GM23248 (cell line): ENCODE measurements around the gene EEPD1. TPM values are rescaled to one million over a fixed set of nuclear protein-coding genes. Genes with fewer than 3 reads are reported as not detected.
A peak's percentile ranks its signal among the peaks of the same experiment; 100 is the strongest.

Source experiments
- DNase-seq: peaks from one replicate; pipeline ENCODE4 v3.0.0-alpha.2; 2015
- H2AFZ ChIP-seq: fragments of 200-600 bp; sonication (generic); 2 replicates; pipeline ENCODE4 v1.6.1; 2016; ENCODE audit warnings: antibody characterized with exemption
- H3F3A ChIP-seq: fragments of 200-600 bp; sonication (generic); 2 replicates; pipeline ENCODE4 v1.6.1; 2016; ENCODE audit warnings: mild to moderate bottlenecking, antibody characterized with exemption, mixed run types; ENCODE audit not compliant: insufficient read depth
- H3K27ac ChIP-seq: fragments of 200-600 bp; sonication (generic); 2 replicates; pipeline ENCODE4 v1.5.1; 2016; ENCODE audit warnings: mild to moderate bottlenecking
- H3K27me3 ChIP-seq: fragments of 200-600 bp; sonication (generic); replicated peaks from 2 replicates; pipeline ENCODE4 v1.6.1; 2016; ENCODE audit warnings: mild to moderate bottlenecking; ENCODE audit not compliant: insufficient read depth
- H3K36me3 ChIP-seq: fragments of 200-600 bp; sonication (generic); 2 replicates; pipeline ENCODE4 v1.6.1; 2016; ENCODE audit warnings: low read depth, mild to moderate bottlenecking
- H3K4me1 ChIP-seq: fragments of 200-600 bp; sonication (generic); 2 replicates; pipeline ENCODE4 v1.6.1; 2016; ENCODE audit warnings: mild to moderate bottlenecking; ENCODE audit not compliant: insufficient read depth
- H3K4me2 ChIP-seq: fragments of 200-600 bp; sonication (generic); one replicate; pipeline ENCODE4 v1.6.1; 2016; ENCODE audit warnings: mild to moderate bottlenecking; ENCODE audit not compliant: unreplicated experiment
- H3K4me3 ChIP-seq: fragments of 200-600 bp; sonication (generic); 2 replicates; pipeline ENCODE4 v1.5.1; 2016; ENCODE audit warnings: mild to moderate bottlenecking
- H3K79me2 ChIP-seq: fragments of 200-600 bp; sonication (generic); 2 replicates; pipeline ENCODE4 v1.6.1; 2016; ENCODE audit warnings: mild to moderate bottlenecking; ENCODE audit not compliant: insufficient read depth
- H3K9ac ChIP-seq: fragments of 200-600 bp; sonication (generic); 2 replicates; pipeline ENCODE4 v1.6.1; 2016; ENCODE audit warnings: mild to moderate bottlenecking
- H3K9me2 ChIP-seq: fragments of 200-600 bp; sonication (generic); 2 replicates; pipeline ENCODE4 v1.6.1; 2016; ENCODE audit warnings: mixed run types, mild to moderate bottlenecking, moderate library complexity; ENCODE audit not compliant: insufficient read depth
- H3K9me3 ChIP-seq: fragments of 200-600 bp; sonication (generic); one replicate; pipeline ENCODE4 v1.6.1; 2017; ENCODE audit warnings: low read depth
- H4K20me1 ChIP-seq: fragments of 200-600 bp; sonication (generic); 2 replicates; pipeline ENCODE4 v1.6.0; 2016; ENCODE audit not compliant: insufficient read depth
- EZH2 ChIP-seq: fragments of 200-600 bp; sonication (generic); IDR thresholded peaks from 2 replicates; pipeline ENCODE4 v1.6.1; 2018; ENCODE audit warnings: antibody characterized with exemption, mild to moderate bottlenecking; ENCODE audit not compliant: insufficient read depth, poor library complexity, severe bottlenecking
- EZH2phosphoT487 ChIP-seq: fragments of 200-600 bp; sonication (generic); IDR thresholded peaks from 2 replicates; pipeline ENCODE4 v1.6.1; 2018; ENCODE audit warnings: antibody characterized with exemption, moderate library complexity, mild to moderate bottlenecking, low read depth; ENCODE audit not compliant: insufficient read depth
- WGBS, 2 experiments: methylation state at CpG; one replicate each; pipeline ENCODE4 v1.1.6; 2015 to 2017; ENCODE audit warnings: low lambda C conversion rate in 2 of 2, low coverage in 1 of 2; ENCODE audit errors: missing lambda C conversion rate in 2 of 2; 5-methylcytosine and 5-hydroxymethylcytosine counted together
- in situ Hi-C: fragments of 300-500 bp; cut with MboI; formaldehyde crosslinking; loops from 2 replicates; pipeline ENCODE4 v1.15.0; 2020
- polyA plus RNA-seq: library from polyadenylated mRNA; unstranded; fragments of >200 nt; fragmentation: Nextera tagmentation; extraction: Ambion mirVana; gene quantifications from 2 replicates; pipeline ENCODE4 v1.2.1, GENCODE V29; 2016
- total RNA-seq: library from RNA; depleted of rRNA; stranded (reverse); fragments of >200 nt; shearing (Covaris generic); gene quantifications from 2 replicates; pipeline ENCODE4 v1.2.3, GENCODE V29; 2014

Gene EEPD1
- total and polyA plus RNA-seq, 2 experiments from 2014 or later = 1.6 to 5.2 TPM

GRCh38 chr7:36305648-36306047 is 152.6 kb downstream of the EEPD1 start:
- Histone ChIP-seq H3K9ac (no peak overlapping the region), H2AFZ (no peak overlapping the region), H3K4me1 (peaks cover 23% of the 10 kb centered on the region), H3K4me3 (no peak overlapping the region), H3K9me2 (no peaks in the 10 kb centered on the region), H3F3A (peaks cover 23% of the 10 kb centered on the region), H3K9me3 (no peaks in the 10 kb centered on the region), H4K20me1 (no peaks in the 10 kb centered on the region), H3K27me3 (no peaks in the 10 kb centered on the region), H3K79me2 (no peaks in the 10 kb centered on the region), H3K4me2 (no peak overlapping the region), H3K27ac (no peak overlapping the region), H3K36me3 (no peaks in the 10 kb centered on the region)
- 95 to 98% methylated on average over 5 of the region's 5 CpGs for WGBS, 2 experiments
- TF ChIP-seq EZH2 (no peak), EZH2phosphoT487 (no peak)
- DNase-seq = no peak
- in situ Hi-C loops = loop anchor here (25.0 kb wide), 1 partner anchor 593 kb away; no protein-coding TSS in a partner anchor

GRCh38 chr7:36306222-36306621 is 153.2 kb downstream of the EEPD1 start:
- H3K9me2 ChIP-seq = no peaks in the 10 kb centered on the region
- H3K27ac ChIP-seq = no peak overlapping the region
- no peaks in the 10 kb centered on the region for H3K9me3 ChIP-seq
- peaks cover 23% of the 10 kb centered on the region for H3F3A ChIP-seq
- H3K4me2 ChIP-seq = no peak overlapping the region
- H3K9ac ChIP-seq = no peak overlapping the region
- DNase-seq = no peak
- TF ChIP-seq EZH2 (no peak), EZH2phosphoT487 (no peak)
- in situ Hi-C loops = loop anchor here (25.0 kb wide), 1 partner anchor 594 kb away; no protein-coding TSS in a partner anchor
- WGBS, 2 experiments = 48 to 59% methylated on average over 5 of the region's 5 CpGs
- no peaks in the 10 kb centered on the region for H4K20me1 ChIP-seq
- no peak overlapping the region for H2AFZ ChIP-seq
- H3K36me3 ChIP-seq = no peaks in the 10 kb centered on the region
- H3K4me3 ChIP-seq = no peak overlapping the region
- no peaks in the 10 kb centered on the region for H3K27me3 ChIP-seq
- H3K79me2 ChIP-seq = no peaks in the 10 kb centered on the region
- H3K4me1 ChIP-seq = peaks cover 20% of the 10 kb centered on the region

- no peak for TF ChIP-seq EZH2
- no peak for TF ChIP-seq EZH2phosphoT487
- no peak overlapping the region for H3K4me2 ChIP-seq
- no peak overlapping the region for H3K4me3 ChIP-seq
- no peak overlapping the region for H3K9ac ChIP-seq
- no peaks in the 10 kb centered on the region for H3K27me3 ChIP-seq
- peaks cover 18% of the 10 kb centered on the region for H3K4me1 ChIP-seq
- no peaks in the 10 kb centered on the region for H3K9me2 ChIP-seq
- no peaks in the 10 kb centered on the region for H4K20me1 ChIP-seq
- peaks cover 23% of the 10 kb centered on the region for H3F3A ChIP-seq
- in situ Hi-C loops = loop anchor here (25.0 kb wide), 1 partner anchor 594 kb away; no protein-coding TSS in a partner anchor
- no peak overlapping the region for H3K27ac ChIP-seq
- WGBS, 2 experiments = 75% methylated on average over 10 of the region's 10 CpGs
- no peaks in the 10 kb centered on the region for H3K79me2 ChIP-seq
- no peaks in the 10 kb centered on the region for H3K36me3 ChIP-seq
- no peak overlapping the region for H2AFZ ChIP-seq
- DNase-seq = no peak
- H3K9me3 ChIP-seq = no peaks in the 10 kb centered on the region
Observed at GRCh38 chr7:36306722-36307121, 153.7 kb downstream of the EEPD1 start.

GRCh38 chr7:36308031-36308430 is 155.0 kb downstream of the EEPD1 start:
- H3K79me2 ChIP-seq = no peaks in the 10 kb centered on the region
- H3K9me2 ChIP-seq = no peaks in the 10 kb centered on the region
- H3K4me3 ChIP-seq = no peak overlapping the region
- TF ChIP-seq EZH2 (no peak), EZH2phosphoT487 (no peak)
- in situ Hi-C loops = loop anchor here (25.0 kb wide), 1 partner anchor 596 kb away; no protein-coding TSS in a partner anchor
- H3K36me3 ChIP-seq = no peaks in the 10 kb centered on the region
- DNase-seq = peak; percentile 46
- H3K27me3 ChIP-seq = no peaks in the 10 kb centered on the region
- H3K9me3 ChIP-seq = no peaks in the 10 kb centered on the region
- no peak overlapping the region for H2AFZ ChIP-seq
- H3K9ac ChIP-seq = no peak overlapping the region
- no peaks in the 10 kb centered on the region for H4K20me1 ChIP-seq
- H3K4me1 ChIP-seq = peaks cover 15% of the 10 kb centered on the region
- peaks cover 18% of the 10 kb centered on the region for H3F3A ChIP-seq
- no peak overlapping the region for H3K4me2 ChIP-seq
- 80 to 82% methylated on average over 10 of the region's 10 CpGs for WGBS, 2 experiments
- no peak overlapping the region for H3K27ac ChIP-seq

- in situ Hi-C loops = loop anchor here (25.0 kb wide), 1 partner anchor 597 kb away; no protein-coding TSS in a partner anchor
- WGBS, 2 experiments = 89 to 93% methylated on average over 9 of the region's 9 CpGs
- Histone ChIP-seq H3F3A (peaks cover 9% of the 10 kb centered on the region), H3K27ac (no peak overlapping the region), H3K36me3 (no peaks in the 10 kb centered on the region), H3K9ac (no peak overlapping the region), H3K79me2 (no peaks in the 10 kb centered on the region), H2AFZ (no peak overlapping the region), H3K9me3 (no peaks in the 10 kb centered on the region), H3K9me2 (no peaks in the 10 kb centered on the region), H4K20me1 (no peaks in the 10 kb centered on the region), H3K4me3 (no peak overlapping the region), H3K4me2 (no peak overlapping the region), H3K27me3 (no peaks in the 10 kb centered on the region; the same call in 1 of the 2 replicates), H3K4me1 (peaks cover 5% of the 10 kb centered on the region)
- DNase-seq = no peak
- TF ChIP-seq EZH2 = no peak
Observed at GRCh38 chr7:36309301-36309700, 156.2 kb downstream of the EEPD1 start.
